H9 (cell line): ENCODE data around the gene HMCES. TPM values are rescaled to one million over a fixed set of nuclear protein-coding genes. Genes with fewer than 3 reads are reported as not detected.
"Not testable (repeated sequence)": the region's sequence is repeated elsewhere in the genome, so short reads cannot be mapped to it uniquely, and the experiment has no call there.

Source experiments
- DNase-seq: peaks from one replicate; pipeline ENCODE4 v3.0.0-alpha.2; 2017
- H2AFZ ChIP-seq: one replicate; pipeline ENCODE4 v1.6.1; 2013; ENCODE audit warnings: mild to moderate bottlenecking, low read length, control low read depth, moderate library complexity
- H2AK5ac ChIP-seq: 2 replicates; pipeline ENCODE4 v1.6.1; 2013; ENCODE audit warnings: low read length, control low read depth, mixed read lengths; ENCODE audit not compliant: insufficient read length
- H2BK120ac ChIP-seq: one replicate; pipeline ENCODE4 v1.6.1; 2013; ENCODE audit warnings: low read depth, mild to moderate bottlenecking, low read length, control low read depth, inconsistent platforms; ENCODE audit not compliant: poor library complexity, severe bottlenecking
- H2BK12ac ChIP-seq: 2 replicates; pipeline ENCODE4 v1.6.1; 2013; ENCODE audit warnings: low read length, control low read depth, mixed read lengths, low read depth; ENCODE audit not compliant: insufficient read length
- H2BK15ac ChIP-seq: 2 replicates; pipeline ENCODE4 v1.6.1; 2013; ENCODE audit warnings: low read depth, low read length, control low read depth
- H2BK20ac ChIP-seq: one replicate; pipeline ENCODE4 v1.6.1; 2013; ENCODE audit warnings: low read depth, mild to moderate bottlenecking, low read length, control low read depth, inconsistent platforms; ENCODE audit not compliant: poor library complexity, severe bottlenecking
- H2BK5ac ChIP-seq: 2 replicates; pipeline ENCODE4 v1.6.1; 2013; ENCODE audit warnings: low read length, control low read depth, mixed read lengths; ENCODE audit not compliant: insufficient read length
- H3K14ac ChIP-seq: 2 replicates; pipeline ENCODE4 v1.6.1; 2013; ENCODE audit warnings: low read length, control low read depth; ENCODE audit not compliant: insufficient read depth
- H3K18ac ChIP-seq: 2 replicates; pipeline ENCODE4 v1.6.1; 2013; ENCODE audit warnings: low read depth, mild to moderate bottlenecking, mixed read lengths, low read length, control low read depth; ENCODE audit not compliant: insufficient read length
- H3K23ac ChIP-seq: 2 replicates; pipeline ENCODE4 v1.6.1; 2013; ENCODE audit warnings: low read length, control low read depth, mixed read lengths, low read depth; ENCODE audit not compliant: insufficient read length
- H3K23me2 ChIP-seq: 2 replicates; pipeline ENCODE4 v1.6.1; 2013; ENCODE audit warnings: low read depth, mild to moderate bottlenecking, mixed read lengths, low read length, control low read depth; ENCODE audit not compliant: insufficient read length, poor library complexity, severe bottlenecking
- H3K27ac ChIP-seq: 2 replicates; pipeline ENCODE4 v1.5.1; 2013; ENCODE audit warnings: low read length, control low read depth, mixed read lengths, low read depth; ENCODE audit not compliant: insufficient read length
- H3K27me3 ChIP-seq: 2 replicates; pipeline ENCODE4 v1.6.1; 2013; ENCODE audit warnings: low read length, control low read depth, inconsistent platforms; ENCODE audit not compliant: insufficient read depth
- H3K4ac ChIP-seq: 2 replicates; pipeline ENCODE4 v1.6.1; 2013; ENCODE audit warnings: low read depth, mild to moderate bottlenecking, control low read depth, inconsistent platforms, low read length, moderate library complexity
- H3K4me1 ChIP-seq: 2 replicates; pipeline ENCODE4 v1.6.1; 2013; ENCODE audit warnings: low read length, control low read depth, inconsistent platforms; ENCODE audit not compliant: insufficient read depth
- H3K4me2 ChIP-seq: 2 replicates; pipeline ENCODE4 v1.6.1; 2013; ENCODE audit warnings: low read length, control low read depth, mixed read lengths; ENCODE audit not compliant: insufficient read length, insufficient read depth
- H3K56ac ChIP-seq: 2 replicates; pipeline ENCODE4 v1.6.1; 2013; ENCODE audit warnings: low read depth, mild to moderate bottlenecking, mixed read lengths, low read length, control low read depth; ENCODE audit not compliant: insufficient read length
- H3K79me1 ChIP-seq: 2 replicates; pipeline ENCODE4 v1.6.1; 2013; ENCODE audit warnings: low read depth, mild to moderate bottlenecking, moderate library complexity, low read length, control low read depth, inconsistent platforms; ENCODE audit not compliant: insufficient read depth, poor library complexity, severe bottlenecking
- H3K79me2 ChIP-seq: 2 replicates; pipeline ENCODE4 v1.6.1; 2013; ENCODE audit warnings: low read length, control low read depth, inconsistent platforms; ENCODE audit not compliant: insufficient read depth
- H3K9ac ChIP-seq: 2 replicates; pipeline ENCODE4 v1.6.1; 2013; ENCODE audit warnings: low read length, control low read depth, mixed read lengths; ENCODE audit not compliant: insufficient read length; ENCODE audit errors: extremely low read depth
- H3K9me3 ChIP-seq: one replicate; pipeline ENCODE4 v1.6.1; 2013; ENCODE audit warnings: low read depth, low read length, inconsistent platforms; ENCODE audit not compliant: control insufficient read depth
- H3T11ph ChIP-seq: one replicate; pipeline ENCODE4 v1.6.1; 2013; ENCODE audit warnings: mild to moderate bottlenecking, low read length, control low read depth, inconsistent platforms
- H4K20me1 ChIP-seq: one replicate; pipeline ENCODE4 v1.6.1; 2013; ENCODE audit not compliant: control insufficient read depth, insufficient read length, insufficient read depth
- H4K5ac ChIP-seq: 2 replicates; pipeline ENCODE4 v1.6.1; 2013; ENCODE audit warnings: low read depth, mild to moderate bottlenecking, mixed read lengths, low read length, control low read depth; ENCODE audit not compliant: insufficient read length
- H4K8ac ChIP-seq: replicated peaks from 2 replicates; pipeline ENCODE4 v1.6.1; 2013; ENCODE audit warnings: low read length, control low read depth, mixed read lengths, low read depth; ENCODE audit not compliant: insufficient read length
- H4K91ac ChIP-seq: 2 replicates; pipeline ENCODE4 v1.6.1; 2013; ENCODE audit warnings: low read depth, mild to moderate bottlenecking, moderate library complexity, mixed read lengths, low read length, control low read depth; ENCODE audit not compliant: insufficient read length
- H3K27ac Mint-ChIP-seq, 3 experiments: 2 replicates in 2 of 3; 3 replicates in 1 of 3; pipeline ENCODE4 v1.8.0; 2020 to 2021; ENCODE audit warnings: mixed read lengths in 3 of 3, mild to moderate bottlenecking in 1 of 3, moderate library complexity in 1 of 3
- H3K27me3 Mint-ChIP-seq: 2 replicates; pipeline ENCODE4 v1.8.0; 2021; ENCODE audit warnings: low read depth, mild to moderate bottlenecking, moderate library complexity, mixed read lengths
- H3K36me3 Mint-ChIP-seq, 3 experiments: 2 replicates in 2 of 3; 3 replicates in 1 of 3; pipeline ENCODE4 v1.8.0; 2020 to 2021; ENCODE audit warnings: low read depth in 3 of 3, mixed read lengths in 3 of 3; ENCODE audit not compliant: insufficient read depth in 1 of 3
- H3K4me1 Mint-ChIP-seq, 2 experiments: 2 replicates each; pipeline ENCODE4 v1.8.0; 2020; ENCODE audit warnings: mixed read lengths in 2 of 2
- H3K4me3 Mint-ChIP-seq, 2 experiments: 2 replicates in 1 of 2; 3 replicates in 1 of 2; pipeline ENCODE4 v1.8.0; 2020 to 2021; ENCODE audit warnings: mild to moderate bottlenecking in 2 of 2, mixed read lengths in 2 of 2, moderate library complexity in 1 of 2
- H3K9me3 Mint-ChIP-seq, 2 experiments: 2 replicates in 1 of 2; 3 replicates in 1 of 2; pipeline ENCODE4 v1.8.0; 2020; ENCODE audit warnings: mild to moderate bottlenecking in 2 of 2, mixed read lengths in 2 of 2, moderate library complexity in 1 of 2
- WGBS: extraction: QIAGEN DNeasy Blood & Tissue Kit; methylation state at CpG from one replicate; pipeline ENCODE4 v1.1.7; 2013; ENCODE audit warnings: missing lambda C conversion rate, low lambda C conversion rate, mixed read lengths; ENCODE audit not compliant: insufficient read length; ENCODE audit errors: extremely low coverage; 5-methylcytosine and 5-hydroxymethylcytosine counted together
- total RNA-seq: library from RNA; stranded (reverse); gene quantifications from 2 replicates; pipeline ENCODE4 v1.2.1, GENCODE V29; 2021

The HMCES gene
- total RNA-seq, 1 experiment from 2014 or later = 52.4 TPM

GRCh38 chr3:129339186-129339585 is 60.5 kb downstream of the HMCES start:
- Mint-ChIP-seq H3K4me1 (peaks cover 11 to 12% of the 10 kb centered on the region in 2 experiments), H3K27me3 (peaks cover 10% of the 10 kb centered on the region), H3K9me3 (peaks cover 16 to 17% of the 10 kb centered on the region in 2 experiments; a peak in 4 of 5 replicates)
- not testable (repeated sequence) for H4K8ac ChIP-seq, H3K79me1 ChIP-seq, H4K20me1 ChIP-seq, H4K5ac ChIP-seq, H3K56ac ChIP-seq, H2BK120ac ChIP-seq, H3K18ac ChIP-seq, H3K4me3 Mint-ChIP-seq, H2BK20ac ChIP-seq, H2BK12ac ChIP-seq, H2BK15ac ChIP-seq, H3K4me1 ChIP-seq, H3K27ac ChIP-seq, H2BK5ac ChIP-seq, H4K91ac ChIP-seq, H3K9me3 ChIP-seq, H2AK5ac ChIP-seq, H3K79me2 ChIP-seq, H3K14ac ChIP-seq, H3K23me2 ChIP-seq, H3K27ac Mint-ChIP-seq, H3K4me2 ChIP-seq, H3T11ph ChIP-seq, H3K27me3 ChIP-seq, H3K9ac ChIP-seq, DNase-seq, H3K4ac ChIP-seq, H3K36me3 Mint-ChIP-seq, H3K23ac ChIP-seq, H2AFZ ChIP-seq
- WGBS = no CpG with 5 or more reads among the region's 36 CpGs

DNA sequence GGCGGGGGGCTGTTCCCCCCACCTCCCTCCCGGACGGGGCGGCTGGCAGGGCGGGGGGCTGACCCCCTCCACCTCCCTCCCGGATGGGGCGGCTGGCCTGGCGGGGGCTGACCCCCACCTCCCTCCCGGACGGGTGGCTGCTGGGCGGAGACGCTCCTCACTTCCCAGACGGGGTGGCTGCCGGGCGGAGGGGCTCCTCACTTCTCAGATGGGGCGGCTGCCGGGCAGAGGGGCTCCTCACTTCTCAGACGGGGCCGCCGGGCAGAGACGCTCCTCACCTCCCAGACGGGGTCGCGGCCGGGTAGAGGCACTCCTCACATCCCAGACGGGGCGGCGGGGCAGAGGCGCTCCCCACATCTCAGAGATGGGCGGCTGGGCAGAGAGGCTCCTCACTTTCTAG is 61.2 kb downstream of the HMCES start:
- DNase-seq, H3K23ac ChIP-seq, H3K4me3 Mint-ChIP-seq, H3K27me3 ChIP-seq, H2AFZ ChIP-seq, H3K4ac ChIP-seq, H3K18ac ChIP-seq, H3K79me2 ChIP-seq, H4K5ac ChIP-seq, H3K9ac ChIP-seq, H2BK5ac ChIP-seq, H4K20me1 ChIP-seq, H2BK12ac ChIP-seq, H3K9me3 ChIP-seq, H2AK5ac ChIP-seq, H3K56ac ChIP-seq, H3K4me1 ChIP-seq, H3K27ac Mint-ChIP-seq, H3K14ac ChIP-seq, H4K91ac ChIP-seq, H3K4me2 ChIP-seq, H4K8ac ChIP-seq, H2BK120ac ChIP-seq, H2BK15ac ChIP-seq, H3K23me2 ChIP-seq, H3K36me3 Mint-ChIP-seq, H3K27ac ChIP-seq, H3K79me1 ChIP-seq, H2BK20ac ChIP-seq, H3T11ph ChIP-seq: not testable (repeated sequence)
- H3K9me3 Mint-ChIP-seq = peaks cover 16 to 17% of the 10 kb centered on the region in 2 experiments; a peak in 4 of 5 replicates
- peaks cover 14 to 15% of the 10 kb centered on the region in 2 experiments for H3K4me1 Mint-ChIP-seq
- H3K27me3 Mint-ChIP-seq = peaks cover 13% of the 10 kb centered on the region
- no CpG with 5 or more reads among the region's 30 CpGs for WGBS
